ENCODE results near the gene VCX3A.

GRCh38 chrX:6550999-6551398 is 16.1 kb upstream of the VCX3A start:
- TF ChIP-seq CTCF (IDR thresholded peaks at IDR 0.05), result no peak
- TF ChIP-seq POLR2AphosphoS5 (IDR thresholded peaks at IDR 0.05), result no peak
- no peak for TF ChIP-seq POLR2A (IDR thresholded peaks at IDR 0.05)
